NB4 (cell line): ENCODE data around the gene TMEM123.

ENCODE experiments used
- DNase-seq: peaks from one replicate; pipeline ENCODE4 v3.0.0; 2010; ENCODE audit warnings: low read depth
- H3K4me3 ChIP-seq: one replicate; pipeline ENCODE4 v1.5.1; 2011; ENCODE audit warnings: mild to moderate bottlenecking, low read depth, low read length, moderate library complexity
- CTCF ChIP-seq: IDR thresholded peaks from one replicate; pipeline ENCODE4 v1.5.1; 2012; ENCODE audit warnings: low read depth, low read length
- MYC ChIP-seq: IDR thresholded peaks from 2 replicates; pipeline ENCODE4 v1.6.1; 2011; ENCODE audit warnings: low read depth, low read length
- POLR2A ChIP-seq: IDR thresholded peaks from 2 replicates; pipeline ENCODE4 v1.6.1; 2011; ENCODE audit warnings: mild to moderate bottlenecking; ENCODE audit not compliant: insufficient read length; ENCODE audit errors: extremely low read depth
- TF ChIP-seq, protein P1 (sequence below): IDR thresholded peaks from 2 replicates; pipeline ENCODE4 v1.6.1; 2011; ENCODE audit warnings: low read depth, low read length

TMEM123 gene

DNA sequence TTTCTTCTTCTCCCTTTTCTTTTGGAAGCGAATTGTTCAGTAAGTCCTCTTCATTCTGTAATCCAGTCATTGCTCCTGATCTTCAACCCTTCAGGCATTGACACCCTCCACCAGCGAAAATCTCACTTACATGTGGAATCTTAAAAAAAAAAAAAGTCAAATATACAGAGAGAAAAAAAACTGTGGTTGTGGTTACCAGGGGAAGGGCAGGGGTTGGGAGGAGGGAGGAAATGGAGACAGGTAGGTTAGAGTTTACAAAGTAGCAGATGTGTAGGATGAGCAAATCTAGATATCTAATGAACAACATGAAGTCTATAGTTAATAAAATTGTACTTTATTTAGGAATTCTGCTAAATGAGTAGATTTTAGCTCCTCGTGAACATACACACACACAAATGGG is 17.7 kb upstream of the TMEM123 start:
- no peak for DNase-seq
- TF ChIP-seq CTCF (no peak), MYC (no peak), POLR2A (no peak)
- TF ChIP-seq, protein P1, sequence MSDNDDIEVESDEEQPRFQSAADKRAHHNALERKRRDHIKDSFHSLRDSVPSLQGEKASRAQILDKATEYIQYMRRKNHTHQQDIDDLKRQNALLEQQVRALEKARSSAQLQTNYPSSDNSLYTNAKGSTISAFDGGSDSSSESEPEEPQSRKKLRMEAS, result no peak
- H3K4me3 ChIP-seq, result no peak overlapping the region

- no peak for DNase-seq
- TF ChIP-seq POLR2A, result no peak
- TF ChIP-seq, protein P1, result no peak
- TF ChIP-seq CTCF, result no peak
- no peak for TF ChIP-seq MYC
These were observed 16.7 kb upstream of the TMEM123 start for GRCh38 chr11:102469196-102469821.

GRCh38 chr11:102468616-102469195 is 16.1 kb upstream of the TMEM123 start:
- TF ChIP-seq POLR2A (no peak), CTCF (no peak), MYC (no peak)
- TF ChIP-seq, protein P1, result no peak
- H3K4me3 ChIP-seq, result no peak overlapping the region
- DNase-seq, result no peak

More at GRCh38 chr11:102469196-102469821, 16.7 kb upstream of the TMEM123 start:
- no peak overlapping the region for H3K4me3 ChIP-seq

DNA sequence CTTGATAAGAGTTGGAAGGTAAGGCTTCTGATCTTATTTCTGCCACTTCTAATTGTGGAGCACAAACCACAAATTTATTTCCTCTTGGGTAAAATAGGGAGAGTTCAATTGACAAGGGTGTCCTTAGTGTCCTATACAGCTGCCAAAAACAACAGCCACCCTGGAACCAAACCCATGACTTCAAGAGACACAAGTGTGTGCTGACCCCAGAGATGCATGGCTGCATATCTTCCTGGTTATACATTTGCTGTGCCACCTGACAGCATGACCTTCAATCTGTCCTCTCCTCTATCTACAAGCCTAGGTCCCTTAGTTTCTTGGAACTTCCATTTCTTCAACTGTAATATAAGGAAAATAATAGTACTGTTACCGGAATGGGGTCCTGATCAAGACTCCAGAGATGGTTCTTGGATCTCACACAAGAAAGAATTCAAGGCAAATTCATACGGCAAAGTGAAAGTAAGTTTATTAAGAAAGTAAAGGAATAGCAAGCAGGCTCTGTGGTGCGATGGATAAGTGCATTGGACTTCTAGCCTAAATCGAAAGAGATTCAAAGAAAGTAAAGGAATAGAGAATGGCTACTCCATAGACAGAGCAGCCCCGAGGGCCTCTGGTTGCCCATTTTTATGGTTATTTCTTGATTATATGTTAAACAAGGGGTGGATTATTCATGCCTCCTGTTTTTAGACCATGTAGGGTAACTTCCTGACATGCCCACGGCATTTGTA is 15.5 kb upstream of the TMEM123 start:
- no peak for DNase-seq
- no peak overlapping the region for H3K4me3 ChIP-seq
- TF ChIP-seq, protein P1, result no peak
- TF ChIP-seq POLR2A, result no peak
- no peak for TF ChIP-seq MYC

DNA sequence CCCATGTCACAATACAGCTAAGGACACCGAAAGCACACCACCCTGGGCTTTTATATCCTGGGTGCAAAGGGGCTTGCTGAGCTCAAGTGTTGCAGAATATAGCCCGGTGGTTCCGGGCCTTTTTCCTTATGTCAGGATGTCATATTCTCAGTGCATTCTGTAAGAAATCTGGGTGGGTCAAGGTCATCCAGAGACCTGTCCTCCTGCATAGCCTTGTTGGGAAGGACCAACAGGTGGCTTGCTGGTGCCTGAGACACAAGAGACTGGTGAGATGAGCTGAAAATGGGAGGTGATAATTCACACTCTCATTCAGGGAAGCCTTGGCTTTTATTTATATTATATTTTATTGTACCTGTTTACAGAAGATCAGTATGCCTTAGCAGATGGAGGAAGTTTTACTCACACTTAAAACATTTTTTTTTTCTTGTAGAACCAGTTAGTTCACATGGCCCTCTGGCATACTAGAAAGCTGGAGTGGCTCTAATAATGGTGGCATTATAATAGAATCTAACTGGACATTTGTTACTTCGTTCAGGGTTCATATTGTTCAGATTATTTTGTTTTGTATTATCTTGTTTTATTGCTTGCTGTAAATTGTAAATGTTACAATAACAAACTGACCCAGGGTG is 14.6 kb upstream of the TMEM123 start:
- no peak for TF ChIP-seq CTCF
- no peak for TF ChIP-seq POLR2A
- TF ChIP-seq, protein P1, result no peak
- no peak for DNase-seq
- H3K4me3 ChIP-seq, result no peak overlapping the region

GRCh38 chr11:102465696-102466095 is 13.1 kb upstream of the TMEM123 start:
- TF ChIP-seq MYC (no peak), POLR2A (no peak), CTCF (no peak)
- TF ChIP-seq, protein P1, result no peak
- no peak for DNase-seq

More at GRCh38 chr11:102465696-102466095, 13.1 kb upstream of the TMEM123 start:
- H3K4me3 ChIP-seq, result no peak overlapping the region
